Sigmoid colon (tissue), 7 donors: Measurements from ENCODE around the gene SPRY2. TPM values are rescaled to one million over a fixed set of nuclear protein-coding genes. Genes with fewer than 3 reads are reported as not detected.

ENCODE experiments used
- DNase-seq: peaks from one replicate; pipeline ENCODE4 v3.0.0-alpha.2; 2019
- H3K27ac ChIP-seq, 4 donors: fragments of 200-600 bp; sonication (generic); one replicate each; pipeline ENCODE4 v1.5.1; 2016 to 2019; ENCODE audit warnings: mild to moderate bottlenecking in 1 of 4
- H3K27me3 ChIP-seq, 3 donors: fragments of 200-600 bp; sonication (generic); one replicate each; pipeline ENCODE4 v1.5.1; 2019; ENCODE audit warnings: mild to moderate bottlenecking in 1 of 3
- H3K36me3 ChIP-seq, 4 donors: fragments of 200-600 bp; sonication (generic); one replicate each; pipeline ENCODE4 v1.5.1; 2016 to 2019
- H3K4me1 ChIP-seq, 4 donors: fragments of 200-600 bp; sonication (generic); one replicate each; pipeline ENCODE4 v1.5.1; 2017 to 2019
- H3K4me3 ChIP-seq, 4 donors: fragments of 200-600 bp; sonication (generic); one replicate each; pipeline ENCODE4 v1.5.1; 2017 to 2019; ENCODE audit warnings: mild to moderate bottlenecking in 2 of 4, moderate library complexity in 1 of 4
- H3K9me3 ChIP-seq, 4 donors: fragments of 200-600 bp in 3 of 4; sonication (generic) in 3 of 4; one replicate each; pipeline versions ENCODE4 v1.5.1 to v1.6.1; 2013 to 2019
- EP300 ChIP-seq, 4 donors: sonication (generic); formaldehyde crosslinking; IDR thresholded peaks; one replicate each; pipeline ENCODE4 v1.6.1; 2017; ENCODE audit warnings: antibody characterized with exemption in 4 of 4
- POLR2A ChIP-seq, 2 donors: fragments of 450-650 bp; IDR thresholded peaks; one replicate each; pipeline ENCODE4 v1.6.1; 2016; ENCODE audit warnings: antibody characterized with exemption in 2 of 2, mild to moderate bottlenecking in 2 of 2, moderate library complexity in 2 of 2
- POLR2AphosphoS5 ChIP-seq, 4 donors: sonication (generic); formaldehyde crosslinking; IDR thresholded peaks; one replicate each; pipeline ENCODE4 v1.6.1; 2017; ENCODE audit warnings: antibody characterized with exemption in 4 of 4
- WGBS, 2 donors: extraction: QIAGEN DNeasy Blood & Tissue Kit; methylation state at CpG; one replicate each; pipeline ENCODE4 v1.1.7; 2013; 5-methylcytosine and 5-hydroxymethylcytosine counted together
- intact Hi-C: fragments of 100-400 bp; cut with DNase I; formaldehyde crosslinking; loops from one replicate; pipeline ENCODE4 v1.15.1; 2023
- polyA plus RNA-seq, 3 donors: library from polyadenylated mRNA; stranded (reverse); fragments of 200-250 nt; gene quantifications; one replicate each; pipeline ENCODE4 v1.2.3, GENCODE V29; 2013
- small RNA-seq, 3 donors: library from RNA; depleted of rRNA; stranded (forward); fragments of <200 nt; gene quantifications; one replicate each; pipeline ENCODE3, GENCODE V24; 2016
- total RNA-seq, 4 donors: library from RNA; depleted of rRNA; stranded (reverse); fragments of >200 nt; gene quantifications; one replicate each; pipeline ENCODE4 v1.1.0, GENCODE V29; 2016
- TF ChIP-seq, protein P1 (sequence below), 4 experiments: fragments of 450-650 bp in 3 of 4; fragments of 200-600 bp in 1 of 4; IDR thresholded peaks; one replicate each; pipeline ENCODE4 v1.5.1; 2016 to 2019; ENCODE audit warnings: antibody characterized with exemption in 4 of 4, mild to moderate bottlenecking in 3 of 4, moderate library complexity in 2 of 4
- donor health status: healthy with polysubstance abuse.
- donor health status: Bipolar disorder and iron deficiency.
- donor health status: healthy.

The SPRY2 gene
- total and polyA plus RNA-seq, 7 donors, result 27.7 to 74.2 (median 33.5) TPM

DNA sequence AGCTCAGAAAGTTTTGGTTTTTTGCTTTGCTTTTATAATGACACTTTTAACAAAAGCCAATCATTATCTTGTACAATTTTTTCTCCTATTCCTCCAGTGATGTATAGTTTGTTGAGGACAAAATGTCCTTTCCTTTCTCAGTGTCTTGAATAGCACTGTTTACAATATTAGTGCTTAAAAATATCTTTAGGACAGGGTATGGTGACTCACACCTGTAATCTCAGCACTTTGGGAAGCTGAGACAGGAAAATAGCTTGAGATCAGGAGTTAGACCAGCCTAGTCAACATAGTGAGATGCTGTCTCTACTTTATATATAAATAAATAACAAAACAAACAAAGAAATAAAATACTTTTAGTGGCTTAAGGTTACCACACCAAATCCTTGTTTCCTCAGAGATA, 41.9 kb downstream of the SPRY2 start:
- no peak for TF ChIP-seq POLR2A (IDR thresholded peaks at IDR 0.05)
- no peaks in the 10 kb centered on the region for H3K9me3 ChIP-seq
- H3K27me3 ChIP-seq, result no peaks in the 10 kb centered on the region
- intact Hi-C loops, result no loop called here
- no peak for DNase-seq
- H3K36me3 ChIP-seq, result no peaks in the 10 kb centered on the region
- no peaks in the 10 kb centered on the region for H3K4me1 ChIP-seq
- no peak overlapping the region for H3K4me3 ChIP-seq
- H3K27ac ChIP-seq, result no peak overlapping the region

DNA sequence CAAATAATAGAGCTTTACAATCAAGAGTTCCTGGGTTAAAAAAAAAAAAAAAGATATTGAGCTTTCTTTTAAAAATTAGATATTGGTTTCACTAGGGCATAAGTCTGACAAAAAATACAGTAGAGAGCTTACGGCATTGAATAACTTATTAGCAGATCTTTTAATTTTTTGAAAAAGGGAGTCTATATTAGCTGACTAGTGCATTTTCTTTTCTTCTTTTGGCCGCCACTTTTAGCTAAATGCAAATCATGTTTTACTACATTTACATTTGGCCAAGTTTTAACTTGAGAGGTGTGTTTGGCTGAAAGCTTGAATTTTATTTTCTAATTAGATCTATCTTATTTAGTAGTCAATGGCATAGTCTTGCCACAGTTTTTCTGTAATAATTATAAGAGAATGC, 43.4 kb downstream of the SPRY2 start:
- intact Hi-C loops, result no loop called here
- no peak for DNase-seq
- Histone ChIP-seq H3K36me3 (no peaks in the 10 kb centered on the region), H3K4me3 (no peak overlapping the region), H3K27ac (no peak overlapping the region), H3K27me3 (no peaks in the 10 kb centered on the region), H3K9me3 (no peaks in the 10 kb centered on the region), H3K4me1 (no peaks in the 10 kb centered on the region)
- 68 to 94% methylated on average over 2 of the region's 2 CpGs for WGBS, 2 donors
- TF ChIP-seq EP300 (IDR thresholded peaks at IDR 0.05) (no peak), POLR2A (IDR thresholded peaks at IDR 0.05) (no peak), POLR2AphosphoS5 (IDR thresholded peaks at IDR 0.05) (no peak)
- TF ChIP-seq, protein P1, sequence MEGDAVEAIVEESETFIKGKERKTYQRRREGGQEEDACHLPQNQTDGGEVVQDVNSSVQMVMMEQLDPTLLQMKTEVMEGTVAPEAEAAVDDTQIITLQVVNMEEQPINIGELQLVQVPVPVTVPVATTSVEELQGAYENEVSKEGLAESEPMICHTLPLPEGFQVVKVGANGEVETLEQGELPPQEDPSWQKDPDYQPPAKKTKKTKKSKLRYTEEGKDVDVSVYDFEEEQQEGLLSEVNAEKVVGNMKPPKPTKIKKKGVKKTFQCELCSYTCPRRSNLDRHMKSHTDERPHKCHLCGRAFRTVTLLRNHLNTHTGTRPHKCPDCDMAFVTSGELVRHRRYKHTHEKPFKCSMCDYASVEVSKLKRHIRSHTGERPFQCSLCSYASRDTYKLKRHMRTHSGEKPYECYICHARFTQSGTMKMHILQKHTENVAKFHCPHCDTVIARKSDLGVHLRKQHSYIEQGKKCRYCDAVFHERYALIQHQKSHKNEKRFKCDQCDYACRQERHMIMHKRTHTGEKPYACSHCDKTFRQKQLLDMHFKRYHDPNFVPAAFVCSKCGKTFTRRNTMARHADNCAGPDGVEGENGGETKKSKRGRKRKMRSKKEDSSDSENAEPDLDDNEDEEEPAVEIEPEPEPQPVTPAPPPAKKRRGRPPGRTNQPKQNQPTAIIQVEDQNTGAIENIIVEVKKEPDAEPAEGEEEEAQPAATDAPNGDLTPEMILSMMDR (IDR thresholded peaks at IDR 0.05), result no peak

DNA sequence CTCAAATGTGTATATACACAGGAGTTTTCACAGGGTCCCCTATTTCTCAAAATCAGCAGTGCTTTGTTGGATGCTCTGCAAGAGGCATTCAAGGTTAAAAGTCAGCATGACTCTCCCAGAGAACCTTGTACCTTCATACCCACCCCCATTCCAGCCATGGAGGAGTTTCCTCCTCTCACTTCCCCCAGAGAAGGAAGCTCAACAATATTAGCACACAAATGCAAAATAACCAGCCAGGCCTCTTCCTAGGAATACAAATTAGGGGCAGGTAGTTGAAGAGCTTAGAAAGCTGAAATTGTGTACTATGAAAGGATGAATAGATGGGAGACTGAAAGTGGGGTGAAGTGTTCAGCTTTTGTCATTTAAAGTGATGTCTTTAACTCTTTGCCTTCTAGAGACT, 43.8 kb downstream of the SPRY2 start:
- DNase-seq, result no peak

DNA sequence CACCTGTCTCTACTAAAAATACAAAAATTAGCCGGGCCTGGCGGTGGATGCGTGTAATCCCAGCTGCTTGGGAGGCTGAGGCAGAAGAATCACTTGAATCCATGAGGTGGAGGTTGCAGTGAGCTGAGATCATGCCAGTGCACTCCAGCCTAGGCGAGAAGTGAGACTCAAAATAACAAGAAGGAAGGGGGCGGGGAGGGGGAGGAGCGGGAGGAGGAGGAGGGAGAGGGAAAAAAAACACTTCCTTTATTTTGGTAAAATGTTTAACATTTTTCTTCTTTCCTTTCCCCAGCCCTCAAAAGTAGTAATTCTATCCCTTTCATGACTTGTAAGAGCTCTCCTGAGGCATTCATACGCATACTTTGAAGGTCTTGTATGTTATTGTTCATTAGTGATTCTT, 44.3 kb downstream of the SPRY2 start:
- H3K4me1 ChIP-seq, result no peaks in the 10 kb centered on the region
- intact Hi-C loops, result no loop called here
- H3K36me3 ChIP-seq, result no peaks in the 10 kb centered on the region
- WGBS, 2 donors, result 85 to 90% methylated on average over 7 of the region's 7 CpGs
- no peaks in the 10 kb centered on the region for H3K27me3 ChIP-seq
- TF ChIP-seq POLR2A (IDR thresholded peaks at IDR 0.05) (no peak), EP300 (IDR thresholded peaks at IDR 0.05) (no peak), POLR2AphosphoS5 (IDR thresholded peaks at IDR 0.05) (no peak)
- TF ChIP-seq, protein P1 (IDR thresholded peaks at IDR 0.05), result no peak
- H3K9me3 ChIP-seq, result no peaks in the 10 kb centered on the region
- DNase-seq, result no peak
- H3K27ac ChIP-seq, result no peak overlapping the region
- H3K4me3 ChIP-seq, result no peak overlapping the region

More for the DNA sequence above, 43.8 kb downstream of the SPRY2 start:
- no peaks in the 10 kb centered on the region for H3K36me3 ChIP-seq
- no peak overlapping the region for H3K27ac ChIP-seq
- intact Hi-C loops, result no loop called here
- no peak for TF ChIP-seq POLR2AphosphoS5 (IDR thresholded peaks at IDR 0.05)
- TF ChIP-seq, protein P1 (IDR thresholded peaks at IDR 0.05), result no peak
- H3K9me3 ChIP-seq, result no peaks in the 10 kb centered on the region
- no peak overlapping the region for H3K4me3 ChIP-seq
- no peaks in the 10 kb centered on the region for H3K27me3 ChIP-seq
- H3K4me1 ChIP-seq, result no peaks in the 10 kb centered on the region

DNA sequence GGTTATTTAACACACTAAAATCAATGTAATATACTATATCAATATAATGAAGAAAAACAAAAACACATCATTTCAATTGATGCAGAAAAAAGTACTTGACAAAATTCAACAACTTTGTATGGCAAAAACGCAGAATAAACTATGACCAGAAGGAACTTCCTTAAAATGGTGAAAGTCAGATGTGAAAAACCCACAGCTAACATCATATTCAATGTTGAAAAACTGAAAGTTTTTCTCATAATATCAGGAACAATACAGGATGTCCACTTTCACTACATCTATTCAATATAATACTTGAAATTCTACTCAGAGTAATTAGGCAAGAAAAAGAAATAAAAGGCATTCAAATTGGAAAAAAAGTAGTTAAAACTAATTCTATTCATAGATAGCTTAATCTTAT, 50.3 kb downstream of the SPRY2 start:
- Histone ChIP-seq H3K4me3 (no peak overlapping the region), H3K4me1 (no peaks in the 10 kb centered on the region), H3K27ac (no peak overlapping the region), H3K36me3 (no peaks in the 10 kb centered on the region), H3K27me3 (no peaks in the 10 kb centered on the region), H3K9me3 (no peaks in the 10 kb centered on the region)
- 87 to 92% methylated on average over 1 of the region's 1 CpG for WGBS, 2 donors
- TF ChIP-seq EP300 (IDR thresholded peaks at IDR 0.05) (no peak), POLR2A (IDR thresholded peaks at IDR 0.05) (no peak), POLR2AphosphoS5 (IDR thresholded peaks at IDR 0.05) (no peak)
- TF ChIP-seq, protein P1 (IDR thresholded peaks at IDR 0.05), result no peak
- no peak for DNase-seq
- intact Hi-C loops, result no loop called here

Small RNA genes lying within 50 kb of the gene (small RNA-seq; reads per million reads assigned to genes)
- 0 reads per million in 3 donors for gene RNU6-61P
